Upper lobe of left lung (tissue), 6 donors: ENCODE results near the gene USF2. TPM values are rescaled to one million over a fixed set of nuclear protein-coding genes. Genes with fewer than 3 reads are reported as not detected.

Source experiments
- ATAC-seq, 2 donors: fragments of 200-7000 bp; cut with Tn5 transposase; one replicate each; pipeline ENCODE4 v1.9.1; 2022; ENCODE audit warnings: mild to moderate bottlenecking in 2 of 2, moderate library complexity in 2 of 2; ENCODE audit not compliant: low FRiP score in 2 of 2
- DNase-seq, 2 donors: peaks; one replicate each; pipeline ENCODE4 v3.0.0-alpha.2; 2019 to 2020
- H3K27ac ChIP-seq, 4 donors: fragments of 200-600 bp; sonication (generic); one replicate each; pipeline ENCODE4 v1.5.1; 2016 to 2019
- H3K27me3 ChIP-seq, 4 donors: fragments of 200-600 bp; sonication (generic); one replicate each; pipeline ENCODE4 v1.5.1; 2017 to 2019
- H3K36me3 ChIP-seq, 4 donors: fragments of 200-600 bp; sonication (generic); one replicate each; pipeline ENCODE4 v1.5.1; 2016 to 2019
- H3K4me1 ChIP-seq, 4 donors: fragments of 200-600 bp; sonication (generic); one replicate each; pipeline ENCODE4 v1.5.1; 2018 to 2019
- H3K4me3 ChIP-seq, 4 donors: fragments of 200-600 bp; sonication (generic); one replicate each; pipeline ENCODE4 v1.5.1; 2017 to 2019; ENCODE audit warnings: mild to moderate bottlenecking in 2 of 4, moderate library complexity in 1 of 4
- H3K9me3 ChIP-seq, 4 donors: fragments of 200-600 bp; sonication (generic); one replicate each; pipeline ENCODE4 v1.5.1; 2018 to 2019
- EP300 ChIP-seq, 4 donors: sonication (generic); formaldehyde crosslinking; IDR thresholded peaks; one replicate each; pipeline ENCODE4 v1.5.1; 2017; ENCODE audit warnings: antibody characterized with exemption in 4 of 4, control low read depth in 2 of 4
- POLR2A ChIP-seq, 4 donors: fragments of 450-650 bp; IDR thresholded peaks; one replicate each; pipeline ENCODE4 v1.5.1; 2016 to 2017; ENCODE audit warnings: antibody characterized with exemption in 4 of 4, mild to moderate bottlenecking in 2 of 4
- POLR2AphosphoS5 ChIP-seq, 2 donors: sonication (generic); formaldehyde crosslinking; IDR thresholded peaks; one replicate each; pipeline ENCODE4 v1.5.1; 2017; ENCODE audit warnings: antibody characterized with exemption in 2 of 2
- WGBS, 2 donors: methylation state at CpG; one replicate each; pipeline ENCODE4 v1.1.5; 2017 to 2018; 5-methylcytosine and 5-hydroxymethylcytosine counted together
- total RNA-seq, 6 donors: library from RNA; depleted of rRNA in 4 of 6; stranded (reverse); fragments of >200 nt in 4 of 6; gene quantifications; one replicate each; pipeline versions ENCODE4 v1.1.0 to v1.2.1, GENCODE V29; 2016 to 2021
- TF ChIP-seq, protein P1 (sequence below), 6 experiments: fragments of 450-650 bp in 4 of 6; fragments of 200-600 bp in 2 of 6; sonication (generic) in 2 of 6; IDR thresholded peaks; one replicate each; pipeline ENCODE4 v1.5.1; 2016 to 2019; ENCODE audit warnings: antibody characterized with exemption in 6 of 6
- donor health status: DM: no; HTN: no; CAD: no; lungs with moderate emphysema.
- donor health status: DM: no; HTN: yes; CAD: no; lungs with severe emphysema.

The USF2 gene
- total RNA-seq, 6 donors from 2014 or later: 96.7 to 289 (median 175) TPM

DNA sequence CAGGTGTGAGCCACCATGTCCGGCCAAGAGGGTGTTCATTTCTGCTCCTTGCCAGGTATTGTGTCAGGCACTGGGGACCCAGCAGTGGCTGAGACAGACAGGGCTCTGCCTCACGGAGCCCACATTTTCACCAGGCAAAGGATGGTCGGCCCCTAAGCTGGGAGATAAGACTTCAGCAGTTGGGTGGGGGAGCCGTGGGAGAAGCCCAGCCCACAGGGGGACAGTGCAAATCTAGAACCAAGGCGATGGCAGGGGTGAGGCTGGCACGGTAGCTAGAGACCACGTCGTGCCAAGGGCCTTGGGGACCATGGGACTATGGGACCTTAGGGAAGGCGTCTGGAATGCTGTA lies 11.7 kb upstream of the USF2 start:
- H3K4me1 ChIP-seq: peaks cover 5 to 20% (median 17%) of the 10 kb centered on the region in 4 donors
- H3K36me3 ChIP-seq: peaks cover 0 to 23% (median 1%) of the 10 kb centered on the region in 4 donors
- H3K4me3 ChIP-seq: no peak overlapping the region
- ATAC-seq (no peak), DNase-seq (no peak)
- no peak for TF ChIP-seq EP300 (IDR thresholded peaks at IDR 0.05)
- TF ChIP-seq POLR2AphosphoS5 (IDR thresholded peaks at IDR 0.05): no peak
- TF ChIP-seq, protein P1, sequence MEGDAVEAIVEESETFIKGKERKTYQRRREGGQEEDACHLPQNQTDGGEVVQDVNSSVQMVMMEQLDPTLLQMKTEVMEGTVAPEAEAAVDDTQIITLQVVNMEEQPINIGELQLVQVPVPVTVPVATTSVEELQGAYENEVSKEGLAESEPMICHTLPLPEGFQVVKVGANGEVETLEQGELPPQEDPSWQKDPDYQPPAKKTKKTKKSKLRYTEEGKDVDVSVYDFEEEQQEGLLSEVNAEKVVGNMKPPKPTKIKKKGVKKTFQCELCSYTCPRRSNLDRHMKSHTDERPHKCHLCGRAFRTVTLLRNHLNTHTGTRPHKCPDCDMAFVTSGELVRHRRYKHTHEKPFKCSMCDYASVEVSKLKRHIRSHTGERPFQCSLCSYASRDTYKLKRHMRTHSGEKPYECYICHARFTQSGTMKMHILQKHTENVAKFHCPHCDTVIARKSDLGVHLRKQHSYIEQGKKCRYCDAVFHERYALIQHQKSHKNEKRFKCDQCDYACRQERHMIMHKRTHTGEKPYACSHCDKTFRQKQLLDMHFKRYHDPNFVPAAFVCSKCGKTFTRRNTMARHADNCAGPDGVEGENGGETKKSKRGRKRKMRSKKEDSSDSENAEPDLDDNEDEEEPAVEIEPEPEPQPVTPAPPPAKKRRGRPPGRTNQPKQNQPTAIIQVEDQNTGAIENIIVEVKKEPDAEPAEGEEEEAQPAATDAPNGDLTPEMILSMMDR (IDR thresholded peaks at IDR 0.05): no peak
- no peak for TF ChIP-seq POLR2A (IDR thresholded peaks at IDR 0.05)
- H3K9me3 ChIP-seq: no peaks in the 10 kb centered on the region
- no peak overlapping the region for H3K27ac ChIP-seq
- H3K27me3 ChIP-seq: no peaks in the 10 kb centered on the region
- WGBS, 2 donors: 82 to 85% methylated on average over 8 of the region's 9 CpGs

DNA sequence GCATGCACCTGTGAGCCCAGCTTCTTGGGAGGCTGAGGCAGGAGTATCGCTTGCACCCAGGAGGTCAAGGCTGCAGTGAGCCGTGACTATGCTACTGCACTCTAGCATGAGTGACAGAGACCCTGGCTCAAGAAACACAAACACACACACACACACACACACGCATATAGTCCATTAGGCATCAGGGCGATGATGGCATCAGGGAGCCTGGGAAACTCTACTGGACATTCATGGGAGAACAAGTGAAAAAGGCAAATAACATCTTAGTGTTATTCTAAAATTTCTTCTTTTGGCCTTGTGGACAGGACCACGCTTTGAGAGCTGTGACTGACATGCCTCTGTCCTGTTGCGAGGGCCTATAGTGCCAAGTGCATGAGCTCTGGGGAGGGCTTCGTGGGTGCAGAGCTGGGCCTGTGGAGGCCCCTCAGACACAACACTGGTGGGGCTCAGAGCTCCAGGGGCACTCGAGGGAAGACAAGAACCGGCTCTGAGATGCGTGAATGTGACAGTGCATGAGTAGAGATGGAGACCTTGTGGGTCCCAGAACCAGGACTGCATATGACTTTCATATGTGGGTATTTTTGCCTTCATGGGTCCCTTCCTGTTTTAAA lies 8.0 kb upstream of the USF2 start:
- Histone ChIP-seq H3K36me3 (peaks cover 3 to 19% (median 4%) of the 10 kb centered on the region in 4 donors), H3K9me3 (no peaks in the 10 kb centered on the region), H3K27me3 (no peaks in the 10 kb centered on the region), H3K4me3 (no peak overlapping the region), H3K4me1 (peaks cover 10 to 15% (median 14%) of the 10 kb centered on the region in 4 donors), H3K27ac (no peak overlapping the region)
- WGBS, 2 donors: 83 to 89% methylated on average over 10 of the region's 10 CpGs
- TF ChIP-seq EP300 (IDR thresholded peaks at IDR 0.05) (no peak), POLR2AphosphoS5 (IDR thresholded peaks at IDR 0.05) (no peak), POLR2A (IDR thresholded peaks at IDR 0.05) (no peak)
- TF ChIP-seq, protein P1 (IDR thresholded peaks at IDR 0.05): no peak
- DNase-seq: no peak
- ATAC-seq: no peak

DNA sequence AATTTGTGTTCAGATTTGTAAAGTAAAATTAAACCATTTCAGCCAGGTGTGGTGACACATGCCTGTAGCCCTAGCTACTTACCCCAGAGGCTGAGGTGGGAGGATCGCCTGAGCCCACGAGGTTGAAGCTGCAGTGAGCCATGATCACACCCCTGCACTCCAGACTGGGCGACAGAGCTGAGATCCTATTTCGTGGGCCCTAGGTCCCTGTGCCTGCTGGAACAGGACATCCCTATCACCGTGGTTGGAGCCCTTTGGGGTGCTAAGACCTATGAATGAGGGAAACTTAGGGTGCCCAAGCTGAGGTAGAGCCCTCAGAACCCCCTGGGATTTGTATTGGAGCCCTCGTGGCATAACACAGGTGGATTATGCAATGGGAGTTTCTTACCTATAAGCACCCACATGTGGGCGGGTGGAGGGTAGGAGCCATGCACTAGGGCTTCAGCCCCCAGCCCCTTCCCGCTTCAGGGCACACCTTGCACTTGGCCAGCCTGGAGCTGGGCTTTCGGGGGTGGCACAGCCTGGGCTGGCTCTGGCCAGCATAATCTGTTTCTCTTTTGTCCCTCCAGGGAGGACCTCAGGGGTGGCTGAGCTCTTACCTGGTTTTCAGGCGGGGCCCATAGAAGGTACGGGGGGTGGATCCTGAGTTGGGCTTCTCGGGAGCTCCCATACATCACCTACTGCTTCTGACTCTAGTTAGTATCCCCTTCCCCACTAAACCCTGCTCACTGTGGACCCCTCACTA lies 7.2 kb upstream of the USF2 start:
- no peak overlapping the region for H3K4me3 ChIP-seq
- H3K27me3 ChIP-seq: no peaks in the 10 kb centered on the region
- ATAC-seq: no peak
- DNase-seq: peak in 1 of 2 donors; percentile 41
- H3K36me3 ChIP-seq: peaks cover 3 to 19% (median 4%) of the 10 kb centered on the region in 4 donors
- no peaks in the 10 kb centered on the region for H3K9me3 ChIP-seq
- 70 to 79% methylated on average over 4 to 11 of the region's 12 CpGs for WGBS, 2 donors
- peaks cover 14 to 22% (median 20%) of the 10 kb centered on the region in 4 donors for H3K4me1 ChIP-seq
- H3K27ac ChIP-seq: no peak overlapping the region
- TF ChIP-seq EP300 (IDR thresholded peaks at IDR 0.05) (no peak), POLR2A (IDR thresholded peaks at IDR 0.05) (no peak), POLR2AphosphoS5 (IDR thresholded peaks at IDR 0.05) (no peak)
- TF ChIP-seq, protein P1 (IDR thresholded peaks at IDR 0.05): no peak

DNA sequence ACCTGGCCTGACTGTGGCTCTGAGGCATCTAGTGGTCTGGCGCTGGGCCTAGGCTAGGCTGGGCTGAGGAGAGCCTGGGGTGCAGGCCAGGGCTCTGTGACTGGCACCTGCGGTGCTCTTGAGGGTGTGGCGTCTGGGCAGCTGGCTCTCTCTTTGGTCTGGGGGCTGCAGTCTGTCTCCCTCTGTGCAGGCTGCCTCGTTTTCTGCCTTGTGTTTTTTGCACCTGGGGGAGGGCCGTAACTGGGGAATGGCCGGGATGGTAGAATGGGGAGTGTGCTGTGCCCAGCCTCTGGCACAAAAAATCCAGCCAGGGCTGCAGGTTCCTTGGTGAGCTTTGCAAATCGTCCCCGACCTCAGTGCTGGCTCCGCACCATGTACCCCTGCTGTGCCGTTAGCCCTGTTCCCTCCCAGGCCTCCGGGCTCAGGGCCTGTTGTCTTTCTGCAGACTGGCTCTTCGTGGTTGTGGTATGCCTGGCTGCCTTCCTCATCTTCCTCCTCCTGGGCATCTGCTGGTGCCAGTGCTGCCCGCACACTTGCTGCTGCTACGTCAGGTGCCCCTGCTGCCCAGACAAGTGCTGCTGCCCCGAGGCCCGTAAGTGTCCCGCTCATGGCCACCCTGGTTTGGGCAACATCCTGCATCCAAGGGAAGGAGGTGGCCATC lies 6.5 kb upstream of the USF2 start:
- peaks cover 3 to 19% (median 4%) of the 10 kb centered on the region in 4 donors for H3K36me3 ChIP-seq
- TF ChIP-seq, protein P1 (IDR thresholded peaks at IDR 0.05): no peak
- peak in 1 of 4 donors; percentile 28 for TF ChIP-seq POLR2A (IDR thresholded peaks at IDR 0.05)
- TF ChIP-seq POLR2AphosphoS5 (IDR thresholded peaks at IDR 0.05): no peak
- no peak for TF ChIP-seq EP300 (IDR thresholded peaks at IDR 0.05)
- no peak overlapping the region for H3K4me3 ChIP-seq
- peak in 1 of 2 donors; percentile 60 for DNase-seq
- WGBS, 2 donors: 74 to 85% methylated on average over 6 to 17 of the region's 17 CpGs
- H3K4me1 ChIP-seq: peaks cover 20 to 30% (median 27%) of the 10 kb centered on the region in 4 donors
- no peaks in the 10 kb centered on the region for H3K9me3 ChIP-seq
- no peaks in the 10 kb centered on the region for H3K27me3 ChIP-seq
- ATAC-seq: no peak
- no peak overlapping the region for H3K27ac ChIP-seq
